Measurements from ENCODE around the gene SERPINE3.

DNA sequence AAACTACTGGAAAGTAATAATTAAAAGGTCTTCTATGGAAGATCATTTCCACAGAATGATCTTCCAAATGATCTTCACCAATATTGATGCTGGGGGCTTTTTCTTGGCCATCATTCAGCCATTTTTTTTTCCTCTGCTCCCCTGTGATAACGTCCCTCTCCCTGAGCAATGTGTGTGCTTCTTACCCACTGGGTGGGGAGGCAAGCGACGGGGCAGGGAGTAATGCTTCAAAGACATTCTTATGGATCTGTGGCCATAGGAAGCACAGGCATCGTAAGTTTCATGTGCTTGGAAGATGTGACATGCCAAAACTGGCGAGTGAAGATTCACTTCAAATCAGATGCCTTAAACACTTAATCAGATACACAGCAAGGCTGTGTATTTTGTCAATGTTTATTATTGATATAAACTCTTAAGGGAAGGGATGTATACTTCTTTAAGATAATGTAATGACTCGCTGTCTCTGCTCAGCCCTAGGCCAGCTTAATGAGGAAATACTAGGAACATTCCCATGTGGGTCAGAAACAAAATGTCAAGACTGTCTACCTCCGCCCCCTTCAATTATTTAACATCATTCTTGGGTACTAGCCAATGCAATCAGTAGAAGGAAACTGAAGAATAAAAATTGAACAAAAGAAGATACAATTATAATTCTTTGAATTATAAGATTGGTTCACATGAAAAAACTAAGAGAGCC, 34.1 kb upstream of the SERPINE3 start:
- TF ChIP-seq POLR2A (IDR thresholded peaks at IDR 0.05; ENCODE audit: low read depth, low read length) (no peak), POLR2AphosphoS5 (IDR thresholded peaks at IDR 0.05; ENCODE audit: low read depth, low read length) (no peak), TAF1 (IDR thresholded peaks at IDR 0.05; ENCODE audit: low read depth, low read length) (no peak), POU2F2 (IDR thresholded peaks at IDR 0.05; ENCODE audit: low read depth, low read length) (no peak), SPI1 (IDR thresholded peaks at IDR 0.05; ENCODE audit: low read depth, low read length) (no peak), PAX5 (IDR thresholded peaks at IDR 0.05; ENCODE audit: insufficient read depth, low read length, severe bottlenecking) (no peak)

Measured in GM12891 (cell line).